NCI-H748 treated with DMSO at 0.1 percent for 48 hours (cell line): ENCODE results near the gene NCAM2.

ENCODE experiments used
- DNase-seq: peaks from one replicate; lab custom pipeline; 2025; lab: John Stamatoyannopoulos, UW

The NCAM2 gene

GRCh38 chr21:21175798-21176334 lies 177.7 kb downstream of the NCAM2 start:
- no peak for DNase-seq

- no peak for DNase-seq
Measured at GRCh38 chr21:21177353-21177986, 179.3 kb downstream of the NCAM2 start.

GRCh38 chr21:21179619-21180298 lies 181.6 kb downstream of the NCAM2 start:
- DNase-seq, result no peak

- no peak for DNase-seq
Measured at GRCh38 chr21:21182401-21183010, 184.3 kb downstream of the NCAM2 start.

GRCh38 chr21:21183092-21183491 lies 184.9 kb downstream of the NCAM2 start:
- DNase-seq, result no peak

GRCh38 chr21:21184771-21185528 lies 186.7 kb downstream of the NCAM2 start:
- no peak for DNase-seq

GRCh38 chr21:21187579-21187978 lies 189.4 kb downstream of the NCAM2 start:
- no peak for DNase-seq

GRCh38 chr21:21188513-21189195 lies 190.4 kb downstream of the NCAM2 start:
- DNase-seq, result no peak

GRCh38 chr21:21195417-21195943 lies 197.3 kb downstream of the NCAM2 start:
- DNase-seq, result no peak

- no peak for DNase-seq
Measured at GRCh38 chr21:21196087-21196486, 197.9 kb downstream of the NCAM2 start.

GRCh38 chr21:21196848-21197247 lies 198.6 kb downstream of the NCAM2 start:
- no peak for DNase-seq

- DNase-seq, result no peak
Measured at GRCh38 chr21:21199342-21200102, 201.3 kb downstream of the NCAM2 start.

- DNase-seq, result no peak
Measured at GRCh38 chr21:21200103-21200938, 202.1 kb downstream of the NCAM2 start.

- no peak for DNase-seq
Measured at GRCh38 chr21:21200939-21201615, 202.9 kb downstream of the NCAM2 start.

GRCh38 chr21:21203822-21204339 lies 205.7 kb downstream of the NCAM2 start:
- no peak for DNase-seq

- no peak for DNase-seq
Measured at GRCh38 chr21:21204366-21204996, 206.3 kb downstream of the NCAM2 start.

- DNase-seq, result no peak
Measured at GRCh38 chr21:21205604-21206003, 207.4 kb downstream of the NCAM2 start.

- DNase-seq, result no peak
Measured at GRCh38 chr21:21210552-21210951, 212.3 kb downstream of the NCAM2 start.

- no peak for DNase-seq
Measured at GRCh38 chr21:21213297-21213696, 215.1 kb downstream of the NCAM2 start.
